GM21528 (cell line): ENCODE measurements around the gene ALLC.
"Not testable (repeated sequence)": the region's sequence is repeated elsewhere in the genome, so short reads cannot be mapped to it uniquely, and the experiment has no call there.

Experiments
- ATAC-seq: cut with Tn5 transposase; IDR thresholded peaks from one replicate; pipeline ENCODE4 v1.9.1; 2021; ENCODE audit warnings: mild to moderate bottlenecking, moderate library complexity; ENCODE audit not compliant: unreplicated experiment, low FRiP score

ALLC gene

GRCh38 chr2:3625186-3625585 lies 32.8 kb upstream of the ALLC start:
- no peak for ATAC-seq

GRCh38 chr2:3626118-3626811 lies 31.7 kb upstream of the ALLC start:
- ATAC-seq, result no peak

- ATAC-seq, result no peak
These were observed 31.0 kb upstream of the ALLC start for GRCh38 chr2:3626812-3627499.

GRCh38 chr2:3627500-3628100 lies 30.4 kb upstream of the ALLC start:
- ATAC-seq, result no peak

- ATAC-seq, result no peak
These were observed 29.7 kb upstream of the ALLC start for GRCh38 chr2:3628241-3628679.

- ATAC-seq, result no peak
These were observed 29.2 kb upstream of the ALLC start for GRCh38 chr2:3628800-3629199.

- no peak for ATAC-seq
These were observed 27.4 kb upstream of the ALLC start for GRCh38 chr2:3630631-3631030.

- no peak for ATAC-seq
These were observed 26.7 kb upstream of the ALLC start for GRCh38 chr2:3631161-3631850.

- no peak for ATAC-seq
These were observed 25.9 kb upstream of the ALLC start for GRCh38 chr2:3631851-3632659.

GRCh38 chr2:3633089-3633981 lies 24.7 kb upstream of the ALLC start:
- no peak for ATAC-seq

GRCh38 chr2:3633982-3634595 lies 23.9 kb upstream of the ALLC start:
- no peak for ATAC-seq

- ATAC-seq, result no peak
These were observed 23.3 kb upstream of the ALLC start for GRCh38 chr2:3634596-3635121.

GRCh38 chr2:3635171-3635974 lies 22.6 kb upstream of the ALLC start:
- no peak for ATAC-seq

GRCh38 chr2:3635975-3636327 lies 22.0 kb upstream of the ALLC start:
- not testable (repeated sequence) for ATAC-seq

GRCh38 chr2:3636586-3637310 lies 21.3 kb upstream of the ALLC start:
- no peak for ATAC-seq

- no peak for ATAC-seq
These were observed 20.7 kb upstream of the ALLC start for GRCh38 chr2:3637311-3637675.

- no peak for ATAC-seq
These were observed 20.1 kb upstream of the ALLC start for GRCh38 chr2:3637692-3638455.
